ENCODE data around the gene RANBP1.

DNA sequence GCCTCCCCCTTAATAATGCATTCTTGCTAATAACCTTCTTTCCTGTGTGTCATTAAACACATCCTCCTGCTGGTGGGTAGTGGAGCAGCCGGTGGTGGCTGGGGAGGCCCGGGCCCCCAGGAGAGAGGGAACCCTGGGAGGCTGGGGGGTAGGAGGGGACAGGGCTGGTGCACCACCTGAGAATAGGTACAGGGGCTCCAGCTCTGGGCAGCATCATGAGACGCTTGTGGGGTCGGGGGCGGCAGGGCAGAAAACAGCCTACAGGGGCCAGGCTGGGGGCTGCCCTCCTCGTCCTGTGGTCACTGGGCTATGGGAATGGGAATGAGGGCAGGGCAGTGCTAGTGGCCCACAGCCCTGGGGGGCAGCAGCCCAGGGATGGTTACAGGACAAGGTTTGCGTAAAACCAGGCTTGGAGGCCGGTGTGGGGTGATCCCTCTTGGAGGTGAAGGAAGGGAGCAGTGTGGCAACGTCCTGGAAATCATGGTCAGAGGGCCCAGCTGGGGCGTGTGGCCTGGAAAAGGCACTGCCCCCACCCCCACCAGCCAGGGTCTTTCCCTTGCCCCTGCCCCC, 53.4 kb downstream of the RANBP1 start:
- TF ChIP-seq, protein P1, sequence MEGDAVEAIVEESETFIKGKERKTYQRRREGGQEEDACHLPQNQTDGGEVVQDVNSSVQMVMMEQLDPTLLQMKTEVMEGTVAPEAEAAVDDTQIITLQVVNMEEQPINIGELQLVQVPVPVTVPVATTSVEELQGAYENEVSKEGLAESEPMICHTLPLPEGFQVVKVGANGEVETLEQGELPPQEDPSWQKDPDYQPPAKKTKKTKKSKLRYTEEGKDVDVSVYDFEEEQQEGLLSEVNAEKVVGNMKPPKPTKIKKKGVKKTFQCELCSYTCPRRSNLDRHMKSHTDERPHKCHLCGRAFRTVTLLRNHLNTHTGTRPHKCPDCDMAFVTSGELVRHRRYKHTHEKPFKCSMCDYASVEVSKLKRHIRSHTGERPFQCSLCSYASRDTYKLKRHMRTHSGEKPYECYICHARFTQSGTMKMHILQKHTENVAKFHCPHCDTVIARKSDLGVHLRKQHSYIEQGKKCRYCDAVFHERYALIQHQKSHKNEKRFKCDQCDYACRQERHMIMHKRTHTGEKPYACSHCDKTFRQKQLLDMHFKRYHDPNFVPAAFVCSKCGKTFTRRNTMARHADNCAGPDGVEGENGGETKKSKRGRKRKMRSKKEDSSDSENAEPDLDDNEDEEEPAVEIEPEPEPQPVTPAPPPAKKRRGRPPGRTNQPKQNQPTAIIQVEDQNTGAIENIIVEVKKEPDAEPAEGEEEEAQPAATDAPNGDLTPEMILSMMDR (IDR thresholded peaks at IDR 0.05) = no peak
- TF ChIP-seq TP53 (CRISPR knock-in tag; IDR thresholded peaks at IDR 0.05) = no peak
- no peak for TF ChIP-seq CHD4 (IDR thresholded peaks at IDR 0.05; ENCODE audit: borderline replicate concordance)
- TF ChIP-seq RNF2 (IDR thresholded peaks at IDR 0.05; ENCODE audit: borderline replicate concordance, low read depth) = no peak
- TF ChIP-seq MAFK (IDR thresholded peaks at IDR 0.05; ENCODE audit: partially characterized antibody) = no peak
- TF ChIP-seq, protein P2, sequence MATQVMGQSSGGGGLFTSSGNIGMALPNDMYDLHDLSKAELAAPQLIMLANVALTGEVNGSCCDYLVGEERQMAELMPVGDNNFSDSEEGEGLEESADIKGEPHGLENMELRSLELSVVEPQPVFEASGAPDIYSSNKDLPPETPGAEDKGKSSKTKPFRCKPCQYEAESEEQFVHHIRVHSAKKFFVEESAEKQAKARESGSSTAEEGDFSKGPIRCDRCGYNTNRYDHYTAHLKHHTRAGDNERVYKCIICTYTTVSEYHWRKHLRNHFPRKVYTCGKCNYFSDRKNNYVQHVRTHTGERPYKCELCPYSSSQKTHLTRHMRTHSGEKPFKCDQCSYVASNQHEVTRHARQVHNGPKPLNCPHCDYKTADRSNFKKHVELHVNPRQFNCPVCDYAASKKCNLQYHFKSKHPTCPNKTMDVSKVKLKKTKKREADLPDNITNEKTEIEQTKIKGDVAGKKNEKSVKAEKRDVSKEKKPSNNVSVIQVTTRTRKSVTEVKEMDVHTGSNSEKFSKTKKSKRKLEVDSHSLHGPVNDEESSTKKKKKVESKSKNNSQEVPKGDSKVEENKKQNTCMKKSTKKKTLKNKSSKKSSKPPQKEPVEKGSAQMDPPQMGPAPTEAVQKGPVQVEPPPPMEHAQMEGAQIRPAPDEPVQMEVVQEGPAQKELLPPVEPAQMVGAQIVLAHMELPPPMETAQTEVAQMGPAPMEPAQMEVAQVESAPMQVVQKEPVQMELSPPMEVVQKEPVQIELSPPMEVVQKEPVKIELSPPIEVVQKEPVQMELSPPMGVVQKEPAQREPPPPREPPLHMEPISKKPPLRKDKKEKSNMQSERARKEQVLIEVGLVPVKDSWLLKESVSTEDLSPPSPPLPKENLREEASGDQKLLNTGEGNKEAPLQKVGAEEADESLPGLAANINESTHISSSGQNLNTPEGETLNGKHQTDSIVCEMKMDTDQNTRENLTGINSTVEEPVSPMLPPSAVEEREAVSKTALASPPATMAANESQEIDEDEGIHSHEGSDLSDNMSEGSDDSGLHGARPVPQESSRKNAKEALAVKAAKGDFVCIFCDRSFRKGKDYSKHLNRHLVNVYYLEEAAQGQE (IDR thresholded peaks at IDR 0.05) = no peak
- no peak for TF ChIP-seq SREBF2 (IDR thresholded peaks at IDR 0.05)
- no peak for TF ChIP-seq POLR2A (IDR thresholded peaks at IDR 0.05; ENCODE audit: low read length)
- no peak for TF ChIP-seq MYC (IDR thresholded peaks at IDR 0.05; ENCODE audit: borderline replicate concordance, low read length)
- no peak for TF ChIP-seq CEBPB (IDR thresholded peaks at IDR 0.05)
- TF ChIP-seq, protein P3, sequence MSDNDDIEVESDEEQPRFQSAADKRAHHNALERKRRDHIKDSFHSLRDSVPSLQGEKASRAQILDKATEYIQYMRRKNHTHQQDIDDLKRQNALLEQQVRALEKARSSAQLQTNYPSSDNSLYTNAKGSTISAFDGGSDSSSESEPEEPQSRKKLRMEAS (IDR thresholded peaks at IDR 0.05) = no peak
